Kidney epithelial cell (primary cell): ENCODE data around the gene NDST1. TPM values are rescaled to one million over a fixed set of nuclear protein-coding genes. Genes with fewer than 3 reads are reported as not detected.
"Not testable (repeated sequence)": the region's sequence is repeated elsewhere in the genome, so short reads cannot be mapped to it uniquely, and the experiment has no call there.

ENCODE experiments used
- DNase-seq: peaks from one replicate; pipeline ENCODE4 v3.0.0-alpha.2; 2010; ENCODE audit warnings: low read depth
- H3K27me3 ChIP-seq: 2 replicates; pipeline ENCODE4 v1.6.0; 2011; ENCODE audit warnings: low read length; ENCODE audit not compliant: control insufficient read depth, insufficient read depth
- H3K36me3 ChIP-seq: 2 replicates; pipeline ENCODE4 v1.5.1; 2011; ENCODE audit warnings: low read length; ENCODE audit not compliant: control insufficient read depth, insufficient read depth
- H3K4me3 ChIP-seq: 2 replicates; pipeline ENCODE4 v1.5.1; 2011; ENCODE audit warnings: low read depth, mild to moderate bottlenecking, control low read depth, low read length
- CTCF ChIP-seq: IDR thresholded peaks from 2 replicates; pipeline ENCODE4 v1.5.1; 2011; ENCODE audit warnings: mild to moderate bottlenecking, moderate library complexity, low read length, control low read depth, inconsistent platforms; ENCODE audit not compliant: insufficient read depth, poor library complexity, severe bottlenecking
- total RNA-seq: library from RNA; depleted of rRNA; stranded (reverse); fragments of >200 nt; gene quantifications from 2 replicates; pipeline ENCODE4 v1.2.3, GENCODE V29; 2015

Gene NDST1
- total RNA-seq, 1 donor from 2014 or later = 192 TPM

DNA sequence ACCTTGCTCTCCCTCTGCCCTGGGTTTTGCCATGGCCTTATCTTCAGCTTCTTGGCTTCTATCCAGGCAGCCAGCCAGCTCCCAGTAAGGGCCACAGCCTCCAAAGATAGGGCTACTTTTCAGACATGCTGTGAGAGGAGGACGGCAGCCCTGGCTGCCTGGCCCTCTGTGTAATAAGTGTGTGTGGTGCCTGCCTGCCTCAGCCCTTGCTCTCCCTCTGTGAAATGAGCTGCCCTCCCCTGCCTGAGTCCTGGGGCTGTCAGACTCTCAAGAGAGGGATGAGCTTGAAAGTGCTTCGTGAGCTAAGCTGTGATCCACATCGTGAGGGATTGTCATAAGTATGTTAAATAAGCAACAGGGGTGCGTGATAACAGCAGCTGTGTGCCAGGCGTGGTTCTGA, 8.1 kb downstream of the NDST1 start:
- H3K4me3 ChIP-seq = no peak overlapping the region
- no peak for TF ChIP-seq CTCF
- no peak for DNase-seq

GRCh38 chr5:150517272-150518152, 9.6 kb downstream of the NDST1 start:
- DNase-seq = no peak
- no peak for TF ChIP-seq CTCF
- no peaks in the 10 kb centered on the region for H3K36me3 ChIP-seq
- no peak overlapping the region for H3K4me3 ChIP-seq
- H3K27me3 ChIP-seq = no peaks in the 10 kb centered on the region

More for the DNA sequence above, 8.1 kb downstream of the NDST1 start:
- no peaks in the 10 kb centered on the region for H3K36me3 ChIP-seq
- H3K27me3 ChIP-seq = no peaks in the 10 kb centered on the region

DNA sequence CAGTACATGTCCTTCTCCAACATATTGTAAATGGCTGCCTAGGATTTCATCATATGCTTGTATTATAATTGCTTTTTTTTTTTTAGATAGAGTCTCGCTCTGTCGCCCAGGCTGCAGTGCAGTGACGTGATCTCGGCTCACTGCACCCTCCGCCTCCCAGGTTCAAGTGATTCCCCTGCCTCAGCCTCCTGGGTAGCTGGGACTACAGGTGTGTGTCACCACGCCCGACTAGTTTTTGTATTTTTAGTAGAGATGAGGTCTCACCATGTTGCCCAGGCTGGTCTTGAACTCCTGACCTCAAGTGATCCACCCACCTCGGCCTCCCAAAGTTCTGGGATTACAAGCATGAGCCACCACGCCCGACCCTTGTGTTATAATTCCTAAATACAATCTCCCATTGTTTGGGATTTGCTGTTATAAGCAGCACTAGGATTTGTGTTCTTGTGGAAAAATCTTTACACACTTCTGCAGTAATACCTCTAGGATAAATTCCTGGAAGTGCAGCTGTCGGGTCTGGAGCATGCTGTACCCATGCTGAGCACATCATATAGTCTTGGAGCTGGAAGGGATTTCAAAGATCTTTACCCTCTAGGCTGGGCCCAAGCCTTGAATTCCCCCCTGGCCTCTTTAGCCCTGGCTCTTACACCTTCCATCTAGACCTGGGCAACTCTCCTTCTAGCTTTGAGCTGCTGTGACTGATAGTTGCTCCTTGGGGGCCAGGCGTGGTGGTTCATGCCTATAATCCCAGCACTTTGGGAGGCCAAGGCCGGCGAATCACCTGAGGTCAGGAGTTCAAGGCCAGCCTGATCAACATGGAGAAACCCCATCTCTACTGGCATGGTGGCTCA, 11.0 kb downstream of the NDST1 start:
- DNase-seq, H3K27me3 ChIP-seq, H3K4me3 ChIP-seq, H3K36me3 ChIP-seq: not testable (repeated sequence)

DNA sequence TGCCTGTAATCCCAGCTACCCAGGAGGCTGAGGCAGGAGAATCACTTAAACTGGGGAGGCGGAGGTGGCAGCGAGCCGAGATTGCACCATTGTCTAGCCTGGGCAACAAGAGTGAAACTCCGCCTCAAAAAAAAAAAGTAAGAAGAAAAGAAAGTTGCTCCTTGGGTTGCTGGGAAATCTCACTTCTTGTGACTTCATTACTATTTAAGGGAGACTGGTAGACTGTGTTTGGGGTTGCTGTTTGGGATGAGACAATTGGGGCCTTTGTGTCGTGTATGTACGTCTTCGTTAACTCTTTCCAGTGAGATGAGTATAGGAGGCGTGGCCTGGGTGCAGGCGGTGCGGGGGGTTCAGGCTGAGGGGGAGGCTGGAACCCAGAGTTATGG, 11.6 kb downstream of the NDST1 start:
- no peaks in the 10 kb centered on the region for H3K36me3 ChIP-seq
- no peak overlapping the region for H3K4me3 ChIP-seq
- no peak for DNase-seq
- H3K27me3 ChIP-seq = no peaks in the 10 kb centered on the region
- TF ChIP-seq CTCF = no peak

- TF ChIP-seq CTCF = no peak
- Histone ChIP-seq H3K4me3 (no peak overlapping the region), H3K27me3 (no peaks in the 10 kb centered on the region), H3K36me3 (no peaks in the 10 kb centered on the region)
- DNase-seq = no peak
These were observed 12.0 kb downstream of the NDST1 start for GRCh38 chr5:150519978-150520377.

DNA sequence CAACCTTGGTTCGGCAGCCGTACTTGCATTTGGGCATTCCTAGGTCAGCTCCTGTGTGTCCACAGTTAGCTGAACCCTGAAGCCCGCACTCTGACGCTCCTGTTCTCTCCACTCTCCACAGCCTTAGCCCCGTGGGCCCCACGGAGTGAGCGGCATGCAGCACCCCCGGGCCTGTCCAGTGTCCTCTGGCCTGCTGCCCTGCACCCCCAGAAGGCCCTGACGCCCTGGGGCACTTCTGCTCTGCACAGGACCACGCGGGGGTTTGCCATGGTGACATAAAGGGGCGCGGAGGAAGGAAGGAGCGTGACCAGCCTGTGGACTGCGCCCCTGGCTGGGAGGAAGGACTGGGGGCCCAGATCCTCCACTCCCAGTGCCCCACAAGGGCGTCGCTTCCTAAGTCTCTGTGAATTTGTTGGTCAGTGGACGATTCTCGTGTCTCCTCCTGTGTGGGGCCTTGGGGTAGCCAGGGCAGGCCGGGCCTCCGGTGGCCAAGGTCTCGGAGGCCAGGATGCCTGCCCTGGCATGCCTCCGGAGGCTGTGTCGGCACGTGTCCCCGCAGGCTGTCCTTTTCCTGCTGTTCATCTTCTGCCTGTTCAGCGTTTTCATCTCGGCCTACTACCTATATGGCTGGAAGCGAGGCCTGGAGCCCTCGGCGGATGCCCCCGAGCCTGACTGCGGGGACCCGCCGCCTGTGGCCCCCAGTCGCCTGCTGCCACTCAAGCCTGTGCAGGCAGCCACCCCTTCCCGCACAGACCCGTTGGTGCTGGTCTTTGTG, 13.0 kb downstream of the NDST1 start:
- no peak for TF ChIP-seq CTCF
- H3K36me3 ChIP-seq = no peaks in the 10 kb centered on the region

More for the DNA sequence above, 13.0 kb downstream of the NDST1 start:
- Histone ChIP-seq H3K27me3 (no peaks in the 10 kb centered on the region), H3K4me3 (no peak overlapping the region)
- no peak for DNase-seq
